Measurements from ENCODE around the gene APPL2.

APPL2 gene

GRCh38 chr12:105164068-105164467 is 71.9 kb downstream of the APPL2 start:
- no peak for ATAC-seq

GRCh38 chr12:105162174-105162573 is 73.8 kb downstream of the APPL2 start:
- ATAC-seq, result no peak
- no peak for TF ChIP-seq ZNF565 (CRISPR knock-in tag; conservative IDR thresholded peaks at IDR 0.05; ENCODE audit: low read depth)
- no peak for TF ChIP-seq GLIS3 (CRISPR knock-in tag; IDR thresholded peaks at IDR 0.05)
- TF ChIP-seq ISL1 (CRISPR knock-in tag; IDR thresholded peaks at IDR 0.05), result no peak
- no peak for TF ChIP-seq ZNF70 (CRISPR knock-in tag; IDR thresholded peaks at IDR 0.05)
- no peak for TF ChIP-seq SNAI2 (CRISPR knock-in tag; IDR thresholded peaks at IDR 0.05)
- TF ChIP-seq ZC3H10 (CRISPR knock-in tag; IDR thresholded peaks at IDR 0.05), result no peak
- no peak for TF ChIP-seq ARNTL (CRISPR knock-in tag; IDR thresholded peaks at IDR 0.05; ENCODE audit: borderline replicate concordance, low read depth)
- TF ChIP-seq BACH2 (CRISPR knock-in tag; IDR thresholded peaks at IDR 0.05; ENCODE audit: borderline replicate concordance), result no peak
- TF ChIP-seq OSR1 (CRISPR knock-in tag; IDR thresholded peaks at IDR 0.05), result no peak
- TF ChIP-seq TCF4 (CRISPR knock-in tag; IDR thresholded peaks at IDR 0.05; ENCODE audit: borderline replicate concordance), result no peak
- TF ChIP-seq POU6F1 (CRISPR knock-in tag; IDR thresholded peaks at IDR 0.05; ENCODE audit: borderline replicate concordance, low read depth), result no peak
- TF ChIP-seq ZNF8 (CRISPR knock-in tag; IDR thresholded peaks at IDR 0.05), result no peak

More at GRCh38 chr12:105164068-105164467, 71.9 kb downstream of the APPL2 start:
- TF ChIP-seq TOX (CRISPR knock-in tag; IDR thresholded peaks at IDR 0.05; ENCODE audit: borderline replicate concordance) (no peak), PPARA (CRISPR knock-in tag; IDR thresholded peaks at IDR 0.05; ENCODE audit: borderline replicate concordance) (no peak), PATZ1 (CRISPR knock-in tag; IDR thresholded peaks at IDR 0.05; ENCODE audit: borderline replicate concordance) (no peak), POU6F1 (CRISPR knock-in tag; IDR thresholded peaks at IDR 0.05; ENCODE audit: borderline replicate concordance, low read depth) (no peak), BACH2 (CRISPR knock-in tag; IDR thresholded peaks at IDR 0.05; ENCODE audit: borderline replicate concordance) (no peak), ARNTL (CRISPR knock-in tag; IDR thresholded peaks at IDR 0.05; ENCODE audit: borderline replicate concordance, low read depth) (no peak), ISL1 (CRISPR knock-in tag; IDR thresholded peaks at IDR 0.05) (no peak), CREB5 (CRISPR knock-in tag; IDR thresholded peaks at IDR 0.05; ENCODE audit: low read depth) (no peak), ZNF8 (CRISPR knock-in tag; IDR thresholded peaks at IDR 0.05) (no peak), ZFP30 (CRISPR knock-in tag; IDR thresholded peaks at IDR 0.05) (no peak), ZNF565 (CRISPR knock-in tag; conservative IDR thresholded peaks at IDR 0.05; ENCODE audit: low read depth) (no peak), ZC3H10 (CRISPR knock-in tag; IDR thresholded peaks at IDR 0.05) (no peak), SNAI2 (CRISPR knock-in tag; IDR thresholded peaks at IDR 0.05) (no peak), TSHZ2 (CRISPR knock-in tag; IDR thresholded peaks at IDR 0.05) (no peak), RARB (CRISPR knock-in tag; IDR thresholded peaks at IDR 0.05) (no peak), ZFP3 (CRISPR knock-in tag; IDR thresholded peaks at IDR 0.05) (no peak), TCF4 (CRISPR knock-in tag; IDR thresholded peaks at IDR 0.05; ENCODE audit: borderline replicate concordance) (no peak), OSR1 (CRISPR knock-in tag; IDR thresholded peaks at IDR 0.05) (no peak)
- TF ChIP-seq, protein P1, sequence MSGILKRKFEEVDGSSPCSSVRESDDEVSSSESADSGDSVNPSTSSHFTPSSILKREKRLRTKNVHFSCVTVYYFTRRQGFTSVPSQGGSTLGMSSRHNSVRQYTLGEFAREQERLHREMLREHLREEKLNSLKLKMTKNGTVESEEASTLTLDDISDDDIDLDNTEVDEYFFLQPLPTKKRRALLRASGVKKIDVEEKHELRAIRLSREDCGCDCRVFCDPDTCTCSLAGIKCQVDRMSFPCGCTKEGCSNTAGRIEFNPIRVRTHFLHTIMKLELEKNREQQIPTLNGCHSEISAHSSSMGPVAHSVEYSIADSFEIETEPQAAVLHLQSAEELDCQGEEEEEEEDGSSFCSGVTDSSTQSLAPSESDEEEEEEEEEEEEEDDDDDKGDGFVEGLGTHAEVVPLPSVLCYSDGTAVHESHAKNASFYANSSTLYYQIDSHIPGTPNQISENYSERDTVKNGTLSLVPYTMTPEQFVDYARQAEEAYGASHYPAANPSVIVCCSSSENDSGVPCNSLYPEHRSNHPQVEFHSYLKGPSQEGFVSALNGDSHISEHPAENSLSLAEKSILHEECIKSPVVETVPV (CRISPR knock-in tag; IDR thresholded peaks at IDR 0.05), result no peak
